ENCODE results near the gene ENC1. TPM values are rescaled to one million over a fixed set of nuclear protein-coding genes. Genes with fewer than 3 reads are reported as not detected.

Gene ENC1
- polyA plus RNA-seq, 2 of the 4 experiments (the other 2 are of a cell fraction) = 17.0 to 20.0 TPM

GRCh38 chr5:74623748-74624408 is 16.6 kb downstream of the ENC1 start:
- FAIRE-seq = no peak
- no peaks in the 10 kb centered on the region for H3K9me3 ChIP-seq
- WGBS (ENCODE audit: missing lambda C conversion rate) = 72% methylated on average over 5 of the region's 5 CpGs
- POLR2A ChIA-PET = interaction anchor here (1.0 kb wide), 1 partner anchor 17 kb away, joined by 5 read pairs; the partner anchor contains the start of gene ENC1
- peaks cover 19% of the 10 kb centered on the region for H3K4me1 ChIP-seq
- no peak overlapping the region for H3K4me3 ChIP-seq
- DNase-seq (ENCODE audit: low read depth in 1 of 2, low spot score in 1 of 2) = no peak
- H3K4me2 ChIP-seq = no peak overlapping the region
- no peak overlapping the region for H3K27ac ChIP-seq
- no peak for TF ChIP-seq MAX (IDR thresholded peaks at IDR 0.05)
- TF ChIP-seq HOXA7 (CRISPR knock-in tag; IDR thresholded peaks at IDR 0.05) = no peak
- TF ChIP-seq NR3C1 (IDR thresholded peaks at IDR 0.05) = no peak
- no peak for TF ChIP-seq ZSCAN20 (CRISPR knock-in tag; IDR thresholded peaks at IDR 0.05)
- no peak for TF ChIP-seq SMC3 (IDR thresholded peaks at IDR 0.05)
- no peak for TF ChIP-seq CBX2 (IDR thresholded peaks at IDR 0.05; ENCODE audit: borderline replicate concordance, low read depth)
- no peak for TF ChIP-seq CTCF (IDR thresholded peaks at IDR 0.05)
- no peak for TF ChIP-seq ZFP36 (IDR thresholded peaks at IDR 0.05; ENCODE audit: borderline replicate concordance, partially characterized antibody)
- no peak for TF ChIP-seq CBX8 (IDR thresholded peaks at IDR 0.05)
- CTCF ChIA-PET = interaction anchor here (0.7 kb wide), 1 partner anchor 10 kb away, joined by 3 read pairs; no protein-coding TSS in a partner anchor
- ATAC-seq = no peak

GRCh38 chr5:74623006-74623611 is 17.4 kb downstream of the ENC1 start:
- H3K4me2 ChIP-seq = no peak overlapping the region
- CTCF ChIA-PET = interaction anchor here (0.7 kb wide), 1 partner anchor 9 kb away, joined by 3 read pairs; no protein-coding TSS in a partner anchor
- POLR2A ChIA-PET = interaction anchor here (1.0 kb wide), 1 partner anchor 17 kb away, joined by 5 read pairs; the partner anchor contains the start of gene ENC1
- WGBS (ENCODE audit: missing lambda C conversion rate) = 89% methylated on average over 3 of the region's 3 CpGs
- H3K27ac ChIP-seq = no peak overlapping the region
- TF ChIP-seq EHMT2 (IDR thresholded peaks at IDR 0.05; ENCODE audit: low read depth) (no peak), RCOR1 (IDR thresholded peaks at IDR 0.05; ENCODE audit: low read depth, low read length) (no peak), ZSCAN20 (CRISPR knock-in tag; IDR thresholded peaks at IDR 0.05) (no peak), ZFP36 (IDR thresholded peaks at IDR 0.05; ENCODE audit: borderline replicate concordance, partially characterized antibody) (no peak), HDAC2 (IDR thresholded peaks at IDR 0.05) (no peak), CBX2 (IDR thresholded peaks at IDR 0.05; ENCODE audit: borderline replicate concordance, low read depth) (no peak)
- FAIRE-seq (peak; percentile 43), ATAC-seq (no peak), DNase-seq (ENCODE audit: low read depth in 1 of 2, low spot score in 1 of 2) (no peak)
- H3K9me3 ChIP-seq = no peaks in the 10 kb centered on the region
- peaks cover 19% of the 10 kb centered on the region for H3K4me1 ChIP-seq
- H3K4me3 ChIP-seq = no peak overlapping the region

- no peak for TF ChIP-seq TP53 (CRISPR knock-in tag; IDR thresholded peaks at IDR 0.05)
- no peak for TF ChIP-seq HOXA7 (CRISPR knock-in tag; IDR thresholded peaks at IDR 0.05)
- no peak for TF ChIP-seq PHF8 (IDR thresholded peaks at IDR 0.05; ENCODE audit: borderline replicate concordance, low read depth)
- no peak for TF ChIP-seq MYC (IDR thresholded peaks at IDR 0.05; ENCODE audit: borderline replicate concordance, low read length)
- TF ChIP-seq ESRRA (IDR thresholded peaks at IDR 0.05; ENCODE audit: borderline replicate concordance, low read length) = no peak
- TF ChIP-seq HOXB5 (CRISPR knock-in tag; IDR thresholded peaks at IDR 0.05) = no peak
- TF ChIP-seq NR3C1 (IDR thresholded peaks at IDR 0.05) = no peak
- TF ChIP-seq POLR2AphosphoS2 (conservative IDR thresholded peaks at IDR 0.05; ENCODE audit: low read length) = no peak
- no peak for TF ChIP-seq CBX2 (IDR thresholded peaks at IDR 0.05; ENCODE audit: borderline replicate concordance, low read depth)
- TF ChIP-seq GATA3 (IDR thresholded peaks at IDR 0.05; ENCODE audit: borderline replicate concordance) = no peak
- TF ChIP-seq PBX3 (IDR thresholded peaks at IDR 0.05) = no peak
- TF ChIP-seq RARB (CRISPR knock-in tag; IDR thresholded peaks at IDR 0.05) = no peak
- TF ChIP-seq REST (IDR thresholded peaks at IDR 0.05) = no peak
- TF ChIP-seq ZNF302 (CRISPR knock-in tag; IDR thresholded peaks at IDR 0.05) = no peak
- TF ChIP-seq EHF (CRISPR knock-in tag; IDR thresholded peaks at IDR 0.05) = no peak
- Histone ChIP-seq H3K4me3 (no peak overlapping the region), H3K4me1 (peaks cover 19% of the 10 kb centered on the region), H3K9me3 (no peaks in the 10 kb centered on the region), H3K27ac (peak overlapping the region in 1 of 2 experiments; percentile 38; a peak in 2 of 6 replicates), H3K4me2 (no peak overlapping the region)
- FAIRE-seq (no peak), ATAC-seq (no peak), DNase-seq (ENCODE audit: low read depth in 1 of 2, low spot score in 1 of 2) (no peak)
- 38% methylated on average over 3 of the region's 3 CpGs for WGBS (ENCODE audit: missing lambda C conversion rate)
- ChIA-PET POLR2A (no interaction called here), CTCF (interaction anchor here (0.9 kb wide), 1 partner anchor 18 kb away, joined by 4 read pairs; the partner anchor contains the start of gene ENC1)
Observed at GRCh38 chr5:74622122-74622521, 18.4 kb downstream of the ENC1 start.

All from A549 (cell line).